GM23248 (cell line): ENCODE results near the gene RIMS4. TPM values are rescaled to one million over a fixed set of nuclear protein-coding genes. Genes with fewer than 3 reads are reported as not detected.

Experiments used
- DNase-seq: peaks from one replicate; pipeline ENCODE4 v3.0.0-alpha.2; 2015
- H2AFZ ChIP-seq: fragments of 200-600 bp; sonication (generic); 2 replicates; pipeline ENCODE4 v1.6.1; 2016; ENCODE audit warnings: antibody characterized with exemption
- H3F3A ChIP-seq: fragments of 200-600 bp; sonication (generic); 2 replicates; pipeline ENCODE4 v1.6.1; 2016; ENCODE audit warnings: mild to moderate bottlenecking, antibody characterized with exemption, mixed run types; ENCODE audit not compliant: insufficient read depth
- H3K27ac ChIP-seq: fragments of 200-600 bp; sonication (generic); 2 replicates; pipeline ENCODE4 v1.5.1; 2016; ENCODE audit warnings: mild to moderate bottlenecking
- H3K27me3 ChIP-seq: fragments of 200-600 bp; sonication (generic); replicated peaks from 2 replicates; pipeline ENCODE4 v1.6.1; 2016; ENCODE audit warnings: mild to moderate bottlenecking; ENCODE audit not compliant: insufficient read depth
- H3K36me3 ChIP-seq: fragments of 200-600 bp; sonication (generic); 2 replicates; pipeline ENCODE4 v1.6.1; 2016; ENCODE audit warnings: low read depth, mild to moderate bottlenecking
- H3K4me1 ChIP-seq: fragments of 200-600 bp; sonication (generic); 2 replicates; pipeline ENCODE4 v1.6.1; 2016; ENCODE audit warnings: mild to moderate bottlenecking; ENCODE audit not compliant: insufficient read depth
- H3K4me2 ChIP-seq: fragments of 200-600 bp; sonication (generic); one replicate; pipeline ENCODE4 v1.6.1; 2016; ENCODE audit warnings: mild to moderate bottlenecking; ENCODE audit not compliant: unreplicated experiment
- H3K4me3 ChIP-seq: fragments of 200-600 bp; sonication (generic); 2 replicates; pipeline ENCODE4 v1.5.1; 2016; ENCODE audit warnings: mild to moderate bottlenecking
- H3K79me2 ChIP-seq: fragments of 200-600 bp; sonication (generic); 2 replicates; pipeline ENCODE4 v1.6.1; 2016; ENCODE audit warnings: mild to moderate bottlenecking; ENCODE audit not compliant: insufficient read depth
- H3K9ac ChIP-seq: fragments of 200-600 bp; sonication (generic); 2 replicates; pipeline ENCODE4 v1.6.1; 2016; ENCODE audit warnings: mild to moderate bottlenecking
- H3K9me2 ChIP-seq: fragments of 200-600 bp; sonication (generic); 2 replicates; pipeline ENCODE4 v1.6.1; 2016; ENCODE audit warnings: mixed run types, mild to moderate bottlenecking, moderate library complexity; ENCODE audit not compliant: insufficient read depth
- H3K9me3 ChIP-seq: fragments of 200-600 bp; sonication (generic); one replicate; pipeline ENCODE4 v1.6.1; 2017; ENCODE audit warnings: low read depth
- H4K20me1 ChIP-seq: fragments of 200-600 bp; sonication (generic); 2 replicates; pipeline ENCODE4 v1.6.0; 2016; ENCODE audit not compliant: insufficient read depth
- EZH2 ChIP-seq: fragments of 200-600 bp; sonication (generic); IDR thresholded peaks from 2 replicates; pipeline ENCODE4 v1.6.1; 2018; ENCODE audit warnings: antibody characterized with exemption, mild to moderate bottlenecking; ENCODE audit not compliant: insufficient read depth, poor library complexity, severe bottlenecking
- EZH2phosphoT487 ChIP-seq: fragments of 200-600 bp; sonication (generic); IDR thresholded peaks from 2 replicates; pipeline ENCODE4 v1.6.1; 2018; ENCODE audit warnings: antibody characterized with exemption, moderate library complexity, mild to moderate bottlenecking, low read depth; ENCODE audit not compliant: insufficient read depth
- WGBS, 2 experiments: methylation state at CpG; one replicate each; pipeline ENCODE4 v1.1.6; 2015 to 2017; ENCODE audit warnings: low lambda C conversion rate in 2 of 2, low coverage in 1 of 2; ENCODE audit errors: missing lambda C conversion rate in 2 of 2; 5-methylcytosine and 5-hydroxymethylcytosine counted together
- in situ Hi-C: fragments of 300-500 bp; cut with MboI; formaldehyde crosslinking; loops from 2 replicates; pipeline ENCODE4 v1.15.0; 2020
- polyA plus RNA-seq: library from polyadenylated mRNA; unstranded; fragments of >200 nt; fragmentation: Nextera tagmentation; extraction: Ambion mirVana; gene quantifications from 2 replicates; pipeline ENCODE4 v1.2.1, GENCODE V29; 2016
- total RNA-seq: library from RNA; depleted of rRNA; stranded (reverse); fragments of >200 nt; shearing (Covaris generic); gene quantifications from 2 replicates; pipeline ENCODE4 v1.2.3, GENCODE V29; 2014

RIMS4 gene
- total and polyA plus RNA-seq, 2 experiments from 2014 or later: 0.22 TPM; not detected in 1

- WGBS, 2 experiments: 58 to 64% methylated on average over 5 of the region's 5 CpGs
- H3K4me3 ChIP-seq: no peak overlapping the region
- no peak overlapping the region for H2AFZ ChIP-seq
- no peak for TF ChIP-seq EZH2phosphoT487
- TF ChIP-seq EZH2: no peak
- no peaks in the 10 kb centered on the region for H3K4me1 ChIP-seq
- no peak overlapping the region for H3K27ac ChIP-seq
- H3F3A ChIP-seq: no peaks in the 10 kb centered on the region
- H3K36me3 ChIP-seq: no peaks in the 10 kb centered on the region
- H3K27me3 ChIP-seq: peaks cover 48% of the 10 kb centered on the region
- DNase-seq: no peak
- no peaks in the 10 kb centered on the region for H3K9me3 ChIP-seq
- no peak overlapping the region for H3K9ac ChIP-seq
- in situ Hi-C loops: no loop called here
- no peaks in the 10 kb centered on the region for H3K79me2 ChIP-seq
- no peak overlapping the region for H3K4me2 ChIP-seq
- no peaks in the 10 kb centered on the region for H3K9me2 ChIP-seq
- no peaks in the 10 kb centered on the region for H4K20me1 ChIP-seq
These were observed 29.1 kb upstream of the RIMS4 start for GRCh38 chr20:44839481-44839880.

GRCh38 chr20:44838521-44838920 lies 28.2 kb upstream of the RIMS4 start:
- TF ChIP-seq EZH2: no peak
- TF ChIP-seq EZH2phosphoT487: no peak
- DNase-seq: no peak
- Histone ChIP-seq H3K9ac (no peak overlapping the region), H3K27me3 (peaks cover 46% of the 10 kb centered on the region), H3K4me1 (no peaks in the 10 kb centered on the region), H3K36me3 (no peaks in the 10 kb centered on the region), H4K20me1 (no peaks in the 10 kb centered on the region), H3K4me2 (no peak overlapping the region), H3K9me3 (no peaks in the 10 kb centered on the region), H2AFZ (no peak overlapping the region), H3F3A (no peaks in the 10 kb centered on the region), H3K4me3 (no peak overlapping the region), H3K79me2 (no peaks in the 10 kb centered on the region), H3K27ac (no peak overlapping the region), H3K9me2 (no peaks in the 10 kb centered on the region)
- WGBS, 2 experiments: 74 to 80% methylated on average over 1 of the region's 1 CpG
- in situ Hi-C loops: no loop called here

- Histone ChIP-seq H3K27me3 (peaks cover 52% of the 10 kb centered on the region), H3F3A (no peaks in the 10 kb centered on the region), H3K27ac (no peak overlapping the region), H2AFZ (no peak overlapping the region), H3K9me2 (no peaks in the 10 kb centered on the region), H3K4me3 (no peak overlapping the region), H3K79me2 (no peaks in the 10 kb centered on the region), H3K9ac (no peak overlapping the region), H3K4me2 (no peak overlapping the region), H3K4me1 (no peaks in the 10 kb centered on the region), H3K36me3 (no peaks in the 10 kb centered on the region), H4K20me1 (no peaks in the 10 kb centered on the region), H3K9me3 (no peaks in the 10 kb centered on the region)
- WGBS, 2 experiments: 2 to 4% methylated on average over 3 of the region's 3 CpGs
- no peak for DNase-seq
- no peak for TF ChIP-seq EZH2
- no peak for TF ChIP-seq EZH2phosphoT487
- in situ Hi-C loops: no loop called here
These were observed 27.6 kb upstream of the RIMS4 start for GRCh38 chr20:44837946-44838345.

GRCh38 chr20:44836601-44837120 lies 26.3 kb upstream of the RIMS4 start:
- H2AFZ ChIP-seq: no peak overlapping the region
- no peaks in the 10 kb centered on the region for H3K4me1 ChIP-seq
- no peaks in the 10 kb centered on the region for H3K36me3 ChIP-seq
- H3K27ac ChIP-seq: no peak overlapping the region
- in situ Hi-C loops: no loop called here
- no peaks in the 10 kb centered on the region for H3K9me2 ChIP-seq
- no peak for DNase-seq
- H3K27me3 ChIP-seq: peaks cover 64% of the 10 kb centered on the region
- no peak overlapping the region for H3K4me3 ChIP-seq
- H4K20me1 ChIP-seq: no peaks in the 10 kb centered on the region
- no peak overlapping the region for H3K4me2 ChIP-seq
- no peaks in the 10 kb centered on the region for H3F3A ChIP-seq
- no peak overlapping the region for H3K9ac ChIP-seq
- H3K79me2 ChIP-seq: no peaks in the 10 kb centered on the region
- no peak for TF ChIP-seq EZH2
- TF ChIP-seq EZH2phosphoT487: no peak
- 73 to 79% methylated on average over 12 of the region's 12 CpGs for WGBS, 2 experiments
- H3K9me3 ChIP-seq: no peaks in the 10 kb centered on the region
